ENCODE data around the gene SLC6A6.
A peak's percentile ranks its signal among the peaks of the same experiment; 100 is the strongest.

SLC6A6 gene

GRCh38 chr3:14402304-14402811 is at the start of gene SLC6A6:
SLC6A6 (plus strand) TSS chr3:14402606; CDS start chr3:14443635, 41,029 bp downstream.
- DNase-seq, result peak; percentile 96

- DNase-seq, result no peak
Observed at GRCh38 chr3:14353502-14353901, 48.9 kb upstream of the SLC6A6 start.

- DNase-seq, result no peak
Observed at GRCh38 chr3:14357463-14357862, 44.9 kb upstream of the SLC6A6 start.

- DNase-seq, result no peak
Observed at GRCh38 chr3:14358426-14359211, 43.8 kb upstream of the SLC6A6 start.

GRCh38 chr3:14359348-14359747 is 43.1 kb upstream of the SLC6A6 start:
- DNase-seq, result no peak

GRCh38 chr3:14360123-14360881 is 42.1 kb upstream of the SLC6A6 start:
- no peak for DNase-seq

GRCh38 chr3:14361068-14361677 is 41.2 kb upstream of the SLC6A6 start:
- no peak for DNase-seq

GRCh38 chr3:14362890-14363289 is 39.5 kb upstream of the SLC6A6 start:
- DNase-seq, result no peak

- no peak for DNase-seq
Observed at GRCh38 chr3:14363379-14363778, 39.0 kb upstream of the SLC6A6 start.

- DNase-seq, result no peak
Observed at GRCh38 chr3:14363991-14364390, 38.4 kb upstream of the SLC6A6 start.

GRCh38 chr3:14364580-14365292 is 37.7 kb upstream of the SLC6A6 start:
- DNase-seq, result no peak

- DNase-seq, result no peak
Observed at GRCh38 chr3:14366248-14366647, 36.2 kb upstream of the SLC6A6 start.

- no peak for DNase-seq
Observed at GRCh38 chr3:14366915-14367823, 35.2 kb upstream of the SLC6A6 start.

GRCh38 chr3:14368146-14368545 is 34.3 kb upstream of the SLC6A6 start:
- DNase-seq, result no peak

GRCh38 chr3:14368885-14369284 is 33.5 kb upstream of the SLC6A6 start:
- DNase-seq, result no peak

GRCh38 chr3:14369675-14370669 is 32.4 kb upstream of the SLC6A6 start:
- DNase-seq, result no peak

- DNase-seq, result no peak
Observed at GRCh38 chr3:14370720-14371572, 31.5 kb upstream of the SLC6A6 start.

GRCh38 chr3:14371573-14372474 is 30.6 kb upstream of the SLC6A6 start:
- no peak for DNase-seq
